Neutrophil (primary cell): ENCODE data around the gene UBAC2.
"Not testable (repeated sequence)": the region's sequence is repeated elsewhere in the genome, so short reads cannot be mapped to it uniquely, and the experiment has no call there.

Experiments
- H3K27ac ChIP-seq: fragments of 200-600 bp; sonication (generic); 2 replicates; pipeline ENCODE4 v1.5.1; 2016; ENCODE audit warnings: mild to moderate bottlenecking, moderate library complexity
- H3K27me3 ChIP-seq: fragments of 200-600 bp; sonication (generic); 2 replicates; pipeline ENCODE4 v1.6.0; 2016; ENCODE audit warnings: mild to moderate bottlenecking
- H3K36me3 ChIP-seq: fragments of 200-600 bp; sonication (generic); 2 replicates; pipeline ENCODE4 v1.5.1; 2017
- H3K4me1 ChIP-seq, 2 experiments: fragments of 200-600 bp in 1 of 2; sonication (generic) in 1 of 2; 1 replicate in 1 of 2; 2 replicates in 1 of 2; pipeline versions ENCODE4 v1.5.1 to v1.6.1; 2013 to 2016; ENCODE audit warnings: low read depth in 1 of 2, low read length in 1 of 2, mild to moderate bottlenecking in 1 of 2, moderate library complexity in 1 of 2; ENCODE audit not compliant: control insufficient read depth in 1 of 2, insufficient read depth in 1 of 2
- H3K4me3 ChIP-seq, 2 experiments: fragments of 200-600 bp in 1 of 2; sonication (generic) in 1 of 2; 1 replicate in 1 of 2; 2 replicates in 1 of 2; pipeline ENCODE4 v1.5.1; 2013 to 2016; ENCODE audit warnings: low read depth in 1 of 2, low read length in 1 of 2, mild to moderate bottlenecking in 1 of 2, moderate library complexity in 1 of 2
- H3K9me3 ChIP-seq: fragments of 200-600 bp; sonication (generic); 2 replicates; pipeline ENCODE4 v1.5.1; 2016
- CTCF ChIP-seq: fragments of 200-600 bp; sonication (generic); IDR thresholded peaks from 2 replicates; pipeline ENCODE4 v1.5.1; 2016; ENCODE audit warnings: antibody characterized with exemption

Gene UBAC2

GRCh38 chr13:99408703-99409000 is 208.0 kb downstream of the UBAC2 start:
- no peaks in the 10 kb centered on the region for H3K9me3 ChIP-seq

GRCh38 chr13:99409461-99410083 is 208.9 kb downstream of the UBAC2 start:
- H3K27me3 ChIP-seq, H3K9me3 ChIP-seq, H3K36me3 ChIP-seq, H3K27ac ChIP-seq, H3K4me3 ChIP-seq: not testable (repeated sequence)
- peaks cover 12 to 17% of the 10 kb centered on the region in 2 experiments for H3K4me1 ChIP-seq

More at GRCh38 chr13:99408703-99409000, 208.0 kb downstream of the UBAC2 start:
- no peak for TF ChIP-seq CTCF
- no peaks in the 10 kb centered on the region for H3K36me3 ChIP-seq
- H3K4me3 ChIP-seq: no peak overlapping the region
- H3K27ac ChIP-seq: no peak overlapping the region
- H3K4me1 ChIP-seq: peaks cover 12 to 17% of the 10 kb centered on the region in 2 experiments
- peaks cover 8% of the 10 kb centered on the region for H3K27me3 ChIP-seq

- H3K36me3 ChIP-seq, H3K27me3 ChIP-seq, H3K27ac ChIP-seq, H3K4me3 ChIP-seq, H3K9me3 ChIP-seq: not testable (repeated sequence)
- H3K4me1 ChIP-seq: peaks cover 12 to 16% of the 10 kb centered on the region in 2 experiments
Observed at GRCh38 chr13:99410646-99411475, 210.2 kb downstream of the UBAC2 start.

GRCh38 chr13:99412856-99413255 is 212.2 kb downstream of the UBAC2 start:
- no peak for TF ChIP-seq CTCF
- no peak overlapping the region for H3K27ac ChIP-seq
- H3K36me3 ChIP-seq: no peaks in the 10 kb centered on the region
- H3K9me3 ChIP-seq: no peaks in the 10 kb centered on the region
- no peak overlapping the region for H3K4me3 ChIP-seq
- H3K27me3 ChIP-seq: peaks cover 13% of the 10 kb centered on the region
- H3K4me1 ChIP-seq: no peaks in the 10 kb centered on the region

- no peaks in the 10 kb centered on the region for H3K9me3 ChIP-seq
- H3K4me3 ChIP-seq: no peak overlapping the region
- no peaks in the 10 kb centered on the region for H3K4me1 ChIP-seq
- no peak for TF ChIP-seq CTCF
- peaks cover 26% of the 10 kb centered on the region for H3K27me3 ChIP-seq
- H3K27ac ChIP-seq: no peak overlapping the region
- H3K36me3 ChIP-seq: no peaks in the 10 kb centered on the region
Observed at GRCh38 chr13:99414048-99414995, 213.7 kb downstream of the UBAC2 start.

GRCh38 chr13:99415014-99415650 is 214.5 kb downstream of the UBAC2 start:
- Histone ChIP-seq H3K4me1 (peaks cover 0 to 4% of the 10 kb centered on the region in 2 experiments), H3K9me3 (no peaks in the 10 kb centered on the region), H3K27ac (no peak overlapping the region), H3K36me3 (no peaks in the 10 kb centered on the region), H3K4me3 (no peak overlapping the region), H3K27me3 (peaks cover 35% of the 10 kb centered on the region)
- TF ChIP-seq CTCF: no peak
